ENCODE measurements around the gene MBIP.

- no peak for TF ChIP-seq GATA3 (IDR thresholded peaks at IDR 0.05; ENCODE audit: low read depth, low read length)
- no peak for TF ChIP-seq GATA2 (IDR thresholded peaks at IDR 0.05; ENCODE audit: low read depth, low read length)
These were observed 15.5 kb downstream of the MBIP start for GRCh38 chr14:36304895-36305294.

Measured in SH-SY5Y (cell line).